T-helper 1 cell treated with Interleukin-12 subunit alpha and Interleukin-12 subunit beta and Interleukin-4 antibody, amounts not matched to agents 30 ng/mL and 1 ng/mL, for 36 hours (primary cell): ENCODE data around the gene UBR1. TPM values are rescaled to one million over a fixed set of nuclear protein-coding genes. Genes with fewer than 3 reads are reported as not detected.
"Not testable (repeated sequence)": the region's sequence is repeated elsewhere in the genome, so short reads cannot be mapped to it uniquely, and the experiment has no call there.

Experiments used
- intact Hi-C: fragments of 100-400 bp; cut with micrococcal nuclease; formaldehyde crosslinking; loops from one replicate; pipeline ENCODE4 v1.15.1; 2024
- total RNA-seq: library from RNA; stranded (reverse); gene quantifications from 2 replicates; pipeline ENCODE4 v1.2.3, GENCODE V29; 2022

Gene UBR1
- total RNA-seq, 1 donor from 2014 or later = 41.2 TPM

- intact Hi-C loops = not testable (repeated sequence)
Observed at GRCh38 chr15:42979113-42979512, 126.7 kb downstream of the UBR1 start.

DNA sequence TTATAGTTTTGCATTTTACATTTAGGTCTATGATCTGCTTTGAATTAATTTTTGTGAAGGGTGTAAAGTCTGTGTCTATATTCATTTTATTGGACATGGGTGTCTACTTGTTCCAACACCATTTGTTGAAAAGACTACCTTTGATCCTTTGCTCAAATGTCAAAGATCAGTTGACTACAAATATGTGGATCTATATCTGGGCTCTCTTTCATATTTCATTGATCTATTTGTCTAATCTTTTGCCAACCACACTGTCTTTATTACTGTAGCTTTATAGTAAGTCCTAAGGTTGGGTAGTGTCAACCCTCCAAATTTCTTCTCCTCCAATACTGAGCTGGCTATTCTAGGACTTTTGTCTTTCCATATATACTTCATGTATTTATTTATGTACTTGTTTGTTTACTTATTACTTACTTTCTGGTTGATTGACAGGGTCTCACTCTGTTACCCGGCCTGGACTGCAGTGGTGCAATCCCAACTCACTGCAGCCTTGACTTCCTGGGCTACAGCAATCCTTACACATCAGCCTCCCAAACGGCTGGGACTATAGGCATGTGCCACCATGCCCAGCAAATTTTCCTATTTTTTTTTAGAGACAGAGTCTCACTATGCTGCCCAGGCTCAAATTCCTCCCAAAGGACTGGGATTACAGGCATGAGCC is 131.5 kb downstream of the UBR1 start:
- intact Hi-C loops = no loop called here

GRCh38 chr15:42973114-42973513 is 132.7 kb downstream of the UBR1 start:
- intact Hi-C loops = no loop called here

DNA sequence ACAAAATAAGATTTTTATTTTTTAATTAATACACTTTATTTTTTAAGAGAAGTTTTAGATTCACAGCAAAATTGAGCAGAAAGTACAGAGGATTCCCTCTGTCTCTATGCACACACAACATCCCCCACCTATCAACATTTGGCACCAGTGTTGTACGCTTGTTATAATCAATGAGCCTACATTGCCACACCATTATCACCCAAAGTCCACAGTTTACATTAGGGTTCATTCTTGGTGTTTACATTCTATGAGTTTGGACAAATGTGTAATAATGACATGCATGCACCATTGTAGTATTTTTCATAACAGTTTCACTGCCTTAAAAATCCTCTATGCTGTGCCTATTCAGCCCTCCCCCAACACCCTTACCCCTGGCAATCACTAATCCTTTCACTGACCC is 134.0 kb downstream of the UBR1 start:
- intact Hi-C loops = no loop called here

DNA sequence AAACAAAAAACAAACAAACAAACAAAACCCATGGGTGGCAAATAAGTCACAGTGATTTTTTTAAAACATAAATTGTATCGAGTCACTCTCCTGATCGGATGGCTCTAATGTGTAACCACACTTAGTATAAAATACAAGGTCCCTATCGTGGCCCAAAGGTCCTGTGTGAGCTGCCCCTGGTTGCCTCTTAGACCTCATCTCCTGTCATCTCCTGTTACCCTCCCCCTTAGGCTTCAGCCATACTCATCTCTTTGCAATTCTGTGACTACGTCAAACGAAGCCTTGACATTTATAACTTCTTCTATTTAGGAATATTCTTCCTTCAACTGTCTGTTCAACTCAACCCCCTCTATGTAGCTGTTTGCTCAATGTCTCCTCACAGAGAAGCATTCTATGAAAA is 141.4 kb downstream of the UBR1 start:
- intact Hi-C loops = no loop called here

- intact Hi-C loops = no loop called here
Observed at GRCh38 chr15:42955518-42955917, 150.3 kb downstream of the UBR1 start.

DNA sequence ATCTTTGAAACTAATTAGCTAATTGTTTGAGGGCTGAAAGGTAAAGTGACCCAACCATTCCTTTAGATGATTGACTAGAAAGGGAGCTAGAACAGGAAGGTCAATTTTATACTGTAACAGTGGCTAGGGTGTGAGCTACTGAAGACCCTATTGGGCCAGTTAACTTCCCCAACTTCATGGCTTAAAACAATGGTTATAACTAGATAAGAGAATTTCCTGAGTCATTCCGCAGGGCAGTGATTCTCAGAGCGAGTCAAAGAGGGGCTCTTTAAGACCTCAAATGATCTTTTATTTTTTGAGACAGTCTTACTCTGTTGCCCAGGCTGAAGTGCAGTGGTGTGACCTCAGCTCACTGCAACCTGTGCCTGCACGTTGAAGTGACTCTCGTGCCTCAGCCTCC is 151.5 kb downstream of the UBR1 start:
- intact Hi-C loops = no loop called here

DNA sequence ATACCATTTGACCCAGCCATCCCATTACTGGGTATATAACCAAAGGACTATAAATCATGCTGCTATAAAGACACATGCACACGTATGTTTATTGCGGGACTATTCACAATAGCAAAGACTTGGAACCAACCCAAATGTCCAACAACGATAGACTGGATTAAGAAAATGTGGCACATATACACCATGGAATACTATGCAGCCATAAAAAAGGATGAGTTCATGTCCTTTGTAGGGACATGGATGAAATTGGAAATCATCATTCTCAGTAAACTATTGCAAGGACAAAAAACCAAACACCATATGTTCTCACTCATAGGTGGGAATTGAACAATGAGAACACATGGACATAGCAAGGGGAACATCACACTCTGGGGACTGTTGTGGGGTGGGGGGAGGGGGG is 156.9 kb downstream of the UBR1 start:
- intact Hi-C loops = not testable (repeated sequence)

DNA sequence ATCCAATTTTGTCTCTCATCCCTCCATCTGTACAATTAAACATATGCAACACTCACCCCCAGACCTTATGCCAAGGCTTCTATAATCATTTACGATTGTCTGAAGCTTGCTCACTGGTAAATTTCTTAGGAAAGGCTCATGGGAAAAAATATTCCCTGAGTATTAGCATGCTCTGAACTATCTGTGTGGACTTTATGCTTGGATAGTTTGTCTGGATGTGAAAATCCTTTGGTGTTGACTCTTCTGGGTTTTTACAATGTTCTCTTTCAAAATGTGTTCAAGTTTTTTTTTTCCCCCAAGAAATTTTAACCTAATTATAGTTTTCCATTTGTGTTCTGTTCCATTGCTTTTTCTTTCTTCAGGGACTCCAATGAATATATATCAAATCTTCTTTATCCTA is 165.3 kb downstream of the UBR1 start:
- intact Hi-C loops = no loop called here

- intact Hi-C loops = no loop called here
Observed at GRCh38 chr15:42939841-42940240, 166.0 kb downstream of the UBR1 start.

GRCh38 chr15:42937143-42937542 is 168.7 kb downstream of the UBR1 start:
- intact Hi-C loops = no loop called here

GRCh38 chr15:42933886-42934667 is 171.8 kb downstream of the UBR1 start:
- intact Hi-C loops = no loop called here

DNA sequence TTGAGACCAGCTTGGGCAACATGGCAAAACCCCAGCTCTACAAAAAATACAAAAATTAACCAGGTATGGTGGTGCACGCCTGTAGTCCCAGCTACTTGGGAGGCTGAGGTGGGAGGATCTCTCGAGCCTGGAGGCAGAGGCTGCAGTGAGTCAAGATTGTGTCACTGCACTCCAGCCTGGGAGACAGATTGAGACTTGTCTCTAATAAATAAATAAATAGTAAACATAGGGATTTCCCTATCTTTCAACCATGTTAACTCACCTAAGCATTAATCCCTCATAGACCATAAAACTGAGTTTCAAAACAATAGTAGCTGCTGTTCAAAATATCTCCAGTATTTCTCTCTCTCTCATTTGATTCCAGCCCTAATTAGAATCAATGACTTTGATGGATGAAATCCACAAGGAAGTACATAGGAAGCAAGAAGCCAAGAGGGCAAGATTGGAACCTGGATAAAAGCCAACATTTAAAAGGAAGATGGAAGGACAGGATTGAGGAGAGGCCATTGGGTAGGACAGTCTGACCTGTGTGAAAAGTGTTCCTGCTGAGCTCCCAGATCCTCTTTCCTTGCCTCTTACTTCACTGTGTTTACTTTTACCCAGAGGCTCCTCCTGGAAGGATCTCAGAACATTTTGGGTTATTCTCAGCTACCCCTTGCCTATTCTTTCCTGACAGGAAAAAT is 172.9 kb downstream of the UBR1 start:
- intact Hi-C loops = no loop called here

DNA sequence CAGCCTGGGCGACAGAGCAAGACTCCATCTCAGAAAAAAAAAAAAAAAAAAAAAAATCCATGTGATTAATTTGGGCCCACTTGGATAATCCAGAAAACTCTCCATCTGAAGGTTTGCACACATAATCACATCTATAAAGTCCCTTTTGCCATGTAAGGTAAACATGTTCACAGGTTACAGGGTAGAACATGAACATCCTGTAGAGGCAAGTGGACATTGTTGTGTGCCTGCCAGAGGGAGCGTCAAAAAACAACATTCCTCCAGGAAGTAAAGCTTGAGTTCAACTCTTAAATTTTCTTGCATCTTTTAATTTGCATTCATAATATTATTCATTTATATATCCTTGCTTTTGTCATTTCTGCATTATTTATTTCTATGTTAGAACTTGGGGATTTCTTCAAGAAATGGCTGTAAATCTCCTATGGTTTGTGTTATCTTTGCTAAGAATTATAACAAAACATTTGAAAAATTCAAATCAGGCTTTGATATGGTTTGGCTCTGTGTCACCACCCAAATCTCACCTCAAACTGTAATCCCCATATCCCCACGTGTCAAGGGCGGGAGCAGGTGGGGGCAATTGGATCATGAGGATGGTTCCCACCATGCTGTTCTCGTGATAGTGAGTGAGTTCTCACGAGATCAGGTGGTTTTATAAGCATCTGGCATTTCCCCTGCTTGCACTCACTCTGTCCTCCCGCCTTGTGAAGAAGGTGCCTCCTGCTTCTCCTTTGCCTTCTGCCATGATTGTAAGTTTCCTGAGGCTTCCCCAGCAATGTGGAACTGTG is 173.9 kb downstream of the UBR1 start:
- intact Hi-C loops = no loop called here

DNA sequence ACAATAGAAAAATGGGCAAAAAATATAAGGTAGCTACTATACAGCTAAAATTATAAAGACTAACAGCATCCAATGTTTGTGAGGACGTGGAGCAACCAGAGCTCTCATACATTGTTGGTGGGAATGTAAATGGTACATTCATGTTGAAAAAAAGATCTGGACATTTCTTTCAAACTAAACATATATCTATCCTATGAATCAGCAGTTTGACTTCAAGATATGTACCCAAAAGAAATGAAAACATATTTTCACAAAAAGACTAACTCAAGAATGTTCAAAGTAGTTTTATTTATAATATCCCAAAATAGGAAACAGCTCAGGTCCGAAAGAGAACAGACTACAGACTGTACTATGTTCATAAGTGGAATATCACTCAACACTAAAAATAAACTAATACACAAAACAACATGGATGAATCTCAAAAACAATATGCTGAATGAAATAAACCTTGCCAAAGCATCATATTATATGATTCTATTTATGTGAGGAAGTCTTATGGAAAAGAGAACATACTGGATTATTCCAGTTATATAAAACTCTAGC is 176.5 kb downstream of the UBR1 start:
- intact Hi-C loops = loop anchor here (10.0 kb wide), 1 partner anchor 125 kb away; no protein-coding TSS in a partner anchor

DNA sequence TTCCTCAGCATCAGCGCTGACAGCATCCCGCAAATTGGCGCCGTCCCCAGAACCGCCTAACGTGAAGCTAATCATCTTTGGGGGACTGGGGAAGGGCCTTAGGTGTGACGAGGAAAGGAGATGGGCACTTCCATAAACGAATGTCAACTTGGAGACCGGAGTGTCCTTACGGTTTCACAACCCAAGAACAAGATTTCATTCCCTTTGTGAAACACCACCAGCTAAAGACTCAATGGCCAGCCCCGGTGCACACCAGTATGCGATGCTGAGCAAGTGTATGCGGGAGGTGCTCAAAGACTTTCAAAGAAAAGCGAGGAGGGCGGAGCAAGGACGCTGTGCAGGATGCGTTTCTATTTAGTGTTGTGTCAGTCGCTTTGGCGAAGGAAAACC is 184.5 kb downstream of the UBR1 start:
- intact Hi-C loops = loop anchor here (1.0 to 10.0 kb wide), 11 partner anchors 117 to 949 kb away; partner anchors contain the start of genes CDAN1, EHD4, GANC and HAUS2

DNA sequence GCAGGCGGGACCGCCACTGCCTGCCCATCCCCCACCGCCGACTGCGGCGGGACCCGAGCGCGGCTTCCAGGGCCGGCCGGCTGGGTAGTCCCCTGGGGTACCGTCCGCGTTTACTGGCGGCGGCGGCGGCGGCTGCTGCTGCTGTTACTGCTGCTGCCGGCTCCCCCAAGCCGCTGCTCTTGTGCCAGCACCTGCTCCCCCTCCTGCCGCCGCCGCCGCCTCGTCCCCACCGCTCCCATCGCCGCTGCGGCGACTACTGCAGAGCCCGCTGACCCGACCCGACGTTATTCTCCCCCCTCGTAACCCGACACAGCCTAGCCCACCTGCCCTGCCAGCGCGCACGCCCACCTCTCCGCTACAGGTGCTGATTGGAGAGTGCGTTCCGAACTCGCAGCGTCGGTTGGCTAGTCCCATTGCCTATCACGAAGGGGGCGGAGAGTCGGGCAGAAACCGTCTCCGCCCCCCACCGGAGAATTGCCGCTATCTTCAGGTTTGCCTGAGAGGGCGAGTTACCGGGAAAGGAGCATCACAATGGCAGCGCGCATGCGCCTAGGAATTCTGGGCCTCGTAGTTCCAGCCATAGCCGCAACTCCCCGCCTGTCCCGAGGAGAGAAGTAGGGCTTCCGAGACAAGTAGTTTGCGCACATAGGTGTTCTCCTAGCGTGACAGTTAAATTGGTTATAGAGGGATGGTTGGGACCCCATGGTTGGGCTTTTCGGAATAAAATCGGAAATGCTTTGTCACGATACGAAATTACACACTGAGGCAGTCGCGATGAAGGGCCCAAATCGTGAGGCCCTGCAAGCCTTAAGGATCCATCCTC is 185.1 kb downstream of the UBR1 start, which contains the start of gene TTBK2:
Gene TTBK2 (minus strand): TSS at position 260 of the 823 bp plus-strand sequence. CDS start 42,161 bp downstream, outside the sequence.
- intact Hi-C loops = loop anchor here (1.0 to 10.0 kb wide), 11 partner anchors 116 to 948 kb away; partner anchors contain the start of genes CDAN1, EHD4, GANC and HAUS2

DNA sequence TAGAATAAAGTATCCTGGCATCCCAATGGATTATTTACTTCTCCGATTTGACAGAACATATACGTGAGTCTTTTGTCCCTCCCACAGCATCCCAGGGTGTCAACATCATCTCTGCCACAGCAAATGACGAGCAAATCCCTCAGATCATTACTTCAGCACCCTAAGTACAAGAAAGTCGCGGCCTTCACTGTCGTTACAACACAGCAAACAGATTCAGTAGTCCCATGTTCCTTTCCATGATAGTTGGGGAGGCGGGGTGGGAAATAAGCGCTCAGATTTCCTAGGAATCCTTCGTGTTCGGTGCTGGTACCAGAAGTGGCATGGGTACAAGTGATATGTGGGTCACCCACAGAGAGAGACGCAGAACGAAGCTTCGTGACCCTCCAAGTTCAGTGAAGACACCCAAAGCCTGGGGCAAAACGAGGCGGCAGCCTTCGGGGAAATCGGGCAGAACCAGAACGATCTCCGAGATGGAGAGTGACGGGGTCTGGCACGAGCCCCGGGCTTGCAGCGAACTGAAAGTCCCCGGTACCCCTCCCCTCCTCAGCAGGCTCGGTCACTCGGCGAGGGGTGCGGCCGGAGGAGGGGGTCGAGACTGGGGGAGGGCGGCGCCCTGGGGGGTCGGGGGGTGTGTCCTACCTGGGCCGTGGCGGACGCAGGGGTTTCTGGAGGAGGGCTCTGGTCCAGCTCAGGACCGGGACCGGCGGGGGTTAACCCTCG is 185.9 kb downstream of the UBR1 start:
- intact Hi-C loops = loop anchor here (2.0 to 10.0 kb wide), 7 partner anchors 115 to 947 kb away; partner anchors contain the start of genes EHD4, HAUS2, LRRC57 and PDIA3

DNA sequence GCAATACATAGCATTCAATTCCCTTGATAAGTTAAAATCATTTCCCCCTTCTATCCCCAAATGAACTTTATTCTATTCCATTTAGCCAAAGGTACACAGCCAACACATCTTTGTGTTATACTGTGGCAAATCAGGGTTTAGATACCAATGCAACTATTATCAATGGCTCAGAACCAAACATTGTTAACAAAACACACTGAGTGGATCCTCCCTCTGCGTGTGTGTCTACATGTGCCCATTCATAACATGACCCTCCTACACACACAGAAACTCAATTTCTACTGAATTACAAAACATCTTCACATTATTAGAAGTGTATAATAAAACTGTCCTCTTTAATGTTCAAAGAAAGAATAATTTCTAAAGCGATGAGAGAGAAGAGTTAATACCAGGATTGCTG is 186.5 kb downstream of the UBR1 start:
- intact Hi-C loops = no loop called here
